ENCODE data around the gene SETD6.

GRCh38 chr16:58511933-58512815 is 3.1 kb upstream of the SETD6 start:
- no peak for TF ChIP-seq POLR2AphosphoS5 (IDR thresholded peaks at IDR 0.05; ENCODE audit: low read depth, low read length)
- TF ChIP-seq POLR2A (IDR thresholded peaks at IDR 0.05; ENCODE audit: low read depth, low read length): no peak
- no peak for TF ChIP-seq TAF1 (IDR thresholded peaks at IDR 0.05; ENCODE audit: low read depth, low read length)
- no peak for TF ChIP-seq SPI1 (IDR thresholded peaks at IDR 0.05; ENCODE audit: low read depth, low read length)
- TF ChIP-seq PAX5 (IDR thresholded peaks at IDR 0.05; ENCODE audit: insufficient read depth, low read length, severe bottlenecking): no peak
- peak; percentile 42; the same call in 1 of the 2 replicates for TF ChIP-seq POU2F2 (IDR thresholded peaks at IDR 0.05; ENCODE audit: low read depth, low read length)

All from GM12891 (cell line).